ENCODE data around the gene SPEM1. TPM values are rescaled to one million over a fixed set of nuclear protein-coding genes. Genes with fewer than 3 reads are reported as not detected.
A peak's percentile ranks its signal among the peaks of the same experiment; 100 is the strongest.

The SPEM1 gene
- total and polyA plus RNA-seq, 2 of the 13 experiments (the other 11 are each of a cell fraction or from before 2014, with no cell fraction given): not detected

- TF ChIP-seq FOSL1 (CRISPR knock-in tag; IDR thresholded peaks at IDR 0.05; ENCODE audit: borderline replicate concordance) (no peak), ZNF512B (CRISPR knock-in tag; IDR thresholded peaks at IDR 0.05; ENCODE audit: borderline replicate concordance) (no peak), HNRNPL (IDR thresholded peaks at IDR 0.05; ENCODE audit: low read depth, low read length) (0 out of 2 replicates have a peak, but pooled peaks have one; percentile 50), DR1 (CRISPR knock-in tag; IDR thresholded peaks at IDR 0.05) (0 out of 2 replicates have a peak, but pooled peaks have one; percentile 15), GMEB2 (CRISPR knock-in tag; IDR thresholded peaks at IDR 0.05; ENCODE audit: low read depth) (no peak), CBX1 (IDR thresholded peaks at IDR 0.05; ENCODE audit: low read depth) (no peak), THYN1 (CRISPR knock-in tag; IDR thresholded peaks at IDR 0.05; ENCODE audit: borderline replicate concordance, low read depth) (no peak), SUZ12 (IDR thresholded peaks at IDR 0.05; ENCODE audit: low read depth, low read length) (no peak), ZNF260 (CRISPR knock-in tag; IDR thresholded peaks at IDR 0.05; ENCODE audit: borderline replicate concordance, low read depth) (no peak), RBFOX2 (IDR thresholded peaks at IDR 0.05; ENCODE audit: low read depth, low read length) (peak; percentile 78), ZNF17 (CRISPR knock-in tag; IDR thresholded peaks at IDR 0.05) (no peak), RFX5 (IDR thresholded peaks at IDR 0.05; ENCODE audit: low read depth, low read length) (no peak), ZNF609 (CRISPR knock-in tag; IDR thresholded peaks at IDR 0.05; ENCODE audit: borderline replicate concordance) (no peak; the same call in 1 of the 2 replicates), ZNF850 (CRISPR knock-in tag; conservative IDR thresholded peaks at IDR 0.05) (no peak; the same call in 1 of the 2 replicates), SKI (IDR thresholded peaks at IDR 0.05; ENCODE audit: partially characterized antibody) (peak; percentile 31), SIN3B (IDR thresholded peaks at IDR 0.05; ENCODE audit: low read length) (no peak)
These were observed 24.8 kb downstream of the SPEM1 start, which contains the start of gene CHRNB1 (continued) for GRCh38 chr17:7444682-7445618.
